ENCODE measurements around the gene POP4.

POP4 gene

GRCh38 chr19:29635963-29636362 is 29.9 kb downstream of the POP4 start:
- no peak for DNase-seq

GRCh38 chr19:29636553-29637360 is 30.7 kb downstream of the POP4 start:
- no peak for DNase-seq

DNA sequence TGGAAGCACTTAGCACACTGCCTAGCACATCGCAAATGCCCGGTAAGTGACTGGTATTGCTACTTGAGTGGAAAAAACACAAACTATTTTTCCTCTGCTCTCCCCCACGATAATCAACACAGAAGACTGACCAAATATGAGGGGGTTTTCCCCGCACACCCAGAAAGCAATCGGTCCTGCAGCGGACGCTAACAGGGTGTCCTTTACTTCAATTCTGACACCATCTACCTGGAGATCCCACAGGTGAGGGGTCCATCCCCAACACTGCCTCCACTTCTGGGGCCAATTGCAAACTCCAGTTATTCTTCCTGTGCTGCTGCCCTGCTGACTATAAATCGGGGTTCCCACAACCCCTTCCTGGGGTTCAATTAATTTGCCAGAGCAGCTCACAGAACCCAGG is 33.0 kb downstream of the POP4 start:
- DNase-seq, result no peak

- no peak for DNase-seq
Measured at GRCh38 chr19:29640231-29640630, 34.1 kb downstream of the POP4 start.

DNA sequence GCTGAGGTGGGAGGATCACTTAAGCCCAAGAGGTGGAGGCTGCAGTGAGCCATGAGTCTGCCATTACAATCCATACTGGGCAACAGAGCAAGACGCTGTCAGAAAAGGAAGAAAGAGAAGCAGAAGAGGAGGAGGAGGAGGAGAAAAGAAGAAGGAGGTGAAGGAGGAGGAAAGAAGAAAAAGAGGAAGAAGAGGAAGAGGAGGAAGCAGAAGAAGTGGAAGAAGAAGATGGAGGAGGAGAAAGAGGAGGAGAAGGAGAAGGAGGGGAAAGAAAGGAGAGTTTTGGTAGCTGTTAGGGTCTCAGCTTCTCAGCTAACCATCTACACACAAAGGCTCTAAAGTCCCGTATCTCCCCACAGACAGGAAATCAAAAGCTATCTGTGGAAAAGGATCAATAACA is 35.5 kb downstream of the POP4 start:
- DNase-seq, result no peak

DNA sequence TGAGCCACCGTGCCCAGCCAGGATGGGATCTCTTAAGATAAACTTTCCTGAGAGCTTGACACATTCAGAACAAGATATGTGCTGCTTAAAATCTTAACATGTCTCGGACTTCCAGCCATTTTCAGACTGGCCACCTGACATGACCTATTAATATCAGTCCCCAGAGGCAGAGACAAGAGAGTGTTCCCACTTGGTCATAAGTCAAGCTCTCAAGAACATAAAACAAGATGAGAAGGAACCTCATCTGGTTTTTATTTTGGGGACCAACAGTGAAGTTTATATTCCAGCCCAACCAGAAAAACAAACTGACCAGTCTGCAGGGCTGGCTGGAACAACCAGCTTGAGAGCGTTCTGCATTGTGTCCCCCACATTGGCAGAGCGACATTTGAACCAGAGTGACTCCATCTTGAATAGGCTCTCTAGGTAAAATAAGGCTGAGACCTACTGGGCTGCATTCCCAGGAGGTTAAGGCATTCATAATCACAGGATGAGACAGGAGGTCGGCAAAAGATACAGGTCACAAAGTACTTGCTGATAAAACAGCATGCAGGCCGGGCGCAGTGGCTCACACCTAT is 37.4 kb downstream of the POP4 start:
- DNase-seq, result no peak

DNA sequence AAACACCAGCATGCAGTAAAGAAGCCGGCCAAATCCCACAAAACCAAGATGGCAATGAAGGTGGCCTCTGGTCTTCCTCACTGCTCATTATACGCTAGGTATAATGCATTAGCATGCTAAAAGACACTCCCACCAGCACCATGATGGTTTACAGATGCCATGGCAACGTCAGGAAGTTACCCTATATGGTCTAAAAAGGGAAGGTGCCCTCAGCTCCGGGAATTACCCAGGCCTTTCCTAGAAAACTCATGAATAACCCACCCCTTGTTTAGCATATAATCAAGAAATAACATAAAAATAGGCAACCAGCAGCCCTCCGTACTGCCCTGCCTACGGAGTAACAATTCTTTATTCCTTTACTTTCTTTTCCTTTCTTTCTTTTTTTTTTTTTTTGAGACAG is 38.1 kb downstream of the POP4 start:
- DNase-seq, result no peak

GRCh38 chr19:29645491-29645867 is 39.4 kb downstream of the POP4 start:
- DNase-seq, result no peak

GRCh38 chr19:29645911-29646310 is 39.8 kb downstream of the POP4 start:
- no peak for DNase-seq

DNA sequence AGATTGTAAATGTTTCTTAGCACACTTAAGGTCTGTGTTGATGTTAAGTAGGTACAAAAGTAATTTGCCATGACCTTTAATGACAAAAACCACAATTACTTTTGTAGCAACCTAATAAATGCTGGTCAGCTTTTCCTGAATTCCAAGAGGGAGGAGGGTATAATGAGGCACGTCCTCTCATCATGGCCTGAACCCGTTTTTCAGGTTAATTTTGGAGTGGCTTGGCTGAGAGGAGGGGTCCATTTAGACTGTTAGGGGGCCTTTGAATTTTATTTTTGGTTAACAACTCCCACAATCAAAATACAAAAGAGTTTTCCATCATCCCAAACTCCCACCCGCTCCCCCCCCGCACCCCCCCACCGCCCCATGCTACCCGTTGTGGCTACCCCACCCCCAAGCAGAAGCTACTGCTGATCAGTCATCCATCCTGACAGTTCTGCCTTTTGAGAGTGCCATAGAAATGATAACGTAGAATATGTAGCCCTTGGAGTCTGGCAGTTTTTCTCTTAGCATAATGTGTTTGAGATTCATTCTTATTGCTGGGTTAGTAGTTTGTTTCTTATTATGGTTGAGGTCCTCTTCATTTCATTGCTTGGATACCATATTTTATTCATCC is 44.8 kb downstream of the POP4 start:
- no peak for DNase-seq

GRCh38 chr19:29651622-29652394 is 45.7 kb downstream of the POP4 start:
- DNase-seq, result no peak

DNA sequence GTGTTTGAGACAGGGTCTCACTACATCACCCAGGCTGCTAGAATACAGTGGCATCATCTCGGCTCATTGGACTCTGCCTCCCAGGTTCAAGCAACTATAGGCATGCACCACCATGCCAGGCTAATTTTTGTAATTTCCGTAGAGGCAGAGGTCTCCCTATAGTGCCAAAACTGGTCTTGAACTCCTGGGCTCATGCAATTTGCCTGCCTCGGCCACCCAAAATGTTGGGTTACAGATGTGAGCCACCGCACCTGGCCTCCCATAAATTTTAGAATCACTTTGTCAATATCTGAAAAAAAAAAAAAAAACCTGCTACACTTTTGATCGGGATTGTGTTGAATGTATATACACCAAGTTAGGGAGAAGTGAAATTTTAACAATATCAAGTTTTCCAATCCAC is 47.3 kb downstream of the POP4 start:
- no peak for DNase-seq

DNA sequence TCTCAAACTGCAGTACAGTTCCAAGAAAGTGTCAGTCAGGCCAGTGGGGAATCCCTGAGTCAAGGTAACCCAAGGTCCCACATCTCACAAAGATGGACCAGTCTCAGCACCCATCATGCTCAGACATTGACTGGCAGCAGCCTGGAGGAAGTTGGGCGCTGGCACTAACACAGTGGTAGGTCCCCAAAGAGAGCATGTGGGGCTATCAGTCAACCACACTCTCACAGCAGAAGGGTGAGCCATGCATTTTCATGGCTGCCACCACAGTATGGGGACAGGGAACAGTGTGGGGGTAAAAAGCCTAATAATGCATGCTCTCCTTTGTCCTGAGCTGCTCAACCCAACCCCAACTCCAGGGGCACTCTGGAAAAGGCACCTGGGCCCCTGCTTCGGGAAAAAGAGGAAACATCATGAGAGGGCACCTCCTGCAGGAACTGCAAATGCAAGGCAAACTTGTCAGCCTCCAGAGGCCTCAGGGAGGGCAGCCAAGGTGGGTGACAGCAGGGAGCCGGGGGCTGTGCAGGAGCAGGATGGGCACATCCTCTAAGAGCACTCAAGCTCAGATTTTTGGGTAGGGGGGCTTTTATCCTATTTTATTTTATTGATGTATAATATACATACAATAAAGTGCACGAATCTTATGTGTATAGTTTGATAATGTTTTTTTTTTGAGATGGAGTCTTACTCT is 49.7 kb downstream of the POP4 start:
- no peak for DNase-seq

- DNase-seq, result no peak
Measured at GRCh38 chr19:29658221-29658991, 52.3 kb downstream of the POP4 start.

GRCh38 chr19:29660835-29661234 is 54.8 kb downstream of the POP4 start:
- DNase-seq, result no peak

GRCh38 chr19:29662278-29662603 is 56.2 kb downstream of the POP4 start:
- no peak for DNase-seq

GRCh38 chr19:29662604-29663404 is 56.7 kb downstream of the POP4 start:
- no peak for DNase-seq

DNA sequence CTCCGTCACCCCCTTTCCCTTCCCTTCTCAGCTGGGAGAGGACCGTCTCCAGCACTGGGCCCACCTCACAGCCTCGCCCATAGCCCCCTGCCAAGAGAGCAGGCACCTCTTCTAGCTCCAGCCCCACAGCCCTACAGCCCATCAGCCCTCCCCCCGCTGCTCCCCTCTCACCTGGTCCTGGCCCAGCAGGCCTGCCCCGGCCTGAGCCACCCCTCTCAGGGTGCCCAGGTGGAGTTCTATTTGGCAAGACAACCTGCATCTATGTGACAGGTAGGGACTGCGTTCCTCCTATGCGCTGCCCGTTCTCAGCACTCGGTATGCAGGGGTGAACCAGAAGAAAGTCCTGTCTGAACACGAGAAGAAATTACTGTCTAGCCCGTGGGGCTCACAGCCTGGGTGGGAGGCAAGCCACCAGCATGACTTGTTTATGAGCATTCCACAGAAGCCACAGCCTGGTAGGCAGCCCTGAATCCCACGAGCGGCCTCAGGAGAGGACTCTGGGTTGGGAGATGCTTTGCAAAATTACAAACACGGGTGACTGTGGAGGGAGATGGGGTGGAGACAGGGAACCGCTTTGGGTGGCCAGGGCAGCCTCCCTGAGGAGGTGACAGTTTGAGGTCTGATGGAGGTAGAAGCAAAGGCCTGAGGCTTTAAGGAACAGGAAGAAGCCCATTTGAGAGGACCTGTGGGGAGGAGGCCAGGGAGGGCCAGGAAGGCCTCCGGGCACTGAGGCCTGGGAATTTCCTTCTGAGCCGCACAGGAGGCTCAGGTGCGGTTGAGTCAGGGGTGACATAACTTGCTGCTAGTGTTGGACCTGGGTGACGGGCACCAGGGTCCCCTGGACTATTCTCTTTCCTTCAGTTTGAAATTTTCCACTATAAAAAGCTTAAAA is 58.0 kb downstream of the POP4 start:
- no peak for DNase-seq

- DNase-seq, result no peak
Measured at GRCh38 chr19:29664753-29665214, 58.7 kb downstream of the POP4 start.

GRCh38 chr19:29665215-29665825 is 59.2 kb downstream of the POP4 start, which contains the start of gene PLEKHF1:
TSS of gene PLEKHF1 (plus strand) at chr19:29665461. CDS start at chr19:29673840, 8,379 bp downstream.
- DNase-seq, result peak; percentile 96
